Keratinocyte (primary cell): ENCODE data around the gene NOP9. TPM values are rescaled to one million over a fixed set of nuclear protein-coding genes. Genes with fewer than 3 reads are reported as not detected.

Experiments used
- DNase-seq: peaks from one replicate; pipeline ENCODE4 v3.0.0-alpha.2; 2011; ENCODE audit warnings: low read depth, missing footprints, low spot score
- FAIRE-seq: peaks from 2 replicates; lab custom pipeline; 2011; peaks lifted over from hg19 to GRCh38; lab: Jason Lieb, UNC
- H2AFZ ChIP-seq: 2 replicates; pipeline ENCODE4 v1.6.0; 2012; ENCODE audit warnings: low read length, control low read depth, inconsistent platforms; ENCODE audit not compliant: control insufficient read depth
- H3K27ac ChIP-seq: 2 replicates; pipeline ENCODE4 v1.5.1; 2011; ENCODE audit warnings: low read length; ENCODE audit not compliant: control insufficient read depth, insufficient read depth
- H3K27me3 ChIP-seq: 3 replicates; pipeline ENCODE4 v1.6.0; 2011; ENCODE audit warnings: low read length; ENCODE audit not compliant: control insufficient read depth, insufficient read depth; ENCODE audit errors: extremely low read depth
- H3K36me3 ChIP-seq, 2 experiments: 2 replicates in 1 of 2; 3 replicates in 1 of 2; pipeline ENCODE4 v1.5.1; 2011; ENCODE audit warnings: low read length in 2 of 2, mild to moderate bottlenecking in 1 of 2; ENCODE audit not compliant: control insufficient read depth in 2 of 2, insufficient read depth in 2 of 2; ENCODE audit errors: extremely low read depth in 1 of 2
- H3K4me1 ChIP-seq: 3 replicates; pipeline ENCODE4 v1.5.1; 2011; ENCODE audit warnings: low read length; ENCODE audit not compliant: control insufficient read depth, insufficient read depth; ENCODE audit errors: extremely low read depth
- H3K4me2 ChIP-seq: 3 replicates; pipeline ENCODE4 v1.6.0; 2011; ENCODE audit warnings: low read depth, low read length; ENCODE audit not compliant: control insufficient read depth, insufficient read depth; ENCODE audit errors: extremely low read depth
- H3K4me3 ChIP-seq, 3 experiments: fragments of 200-600 bp in 1 of 3; sonication (generic) in 1 of 3; 2 replicates in 2 of 3; 3 replicates in 1 of 3; pipeline ENCODE4 v1.5.1; 2011 to 2016; ENCODE audit warnings: low read length in 3 of 3, mild to moderate bottlenecking in 3 of 3, control low read depth in 2 of 3, inconsistent platforms in 1 of 3, low read depth in 1 of 3, mixed read lengths in 1 of 3, mixed run types in 1 of 3, moderate library complexity in 1 of 3; ENCODE audit not compliant: control insufficient read depth in 2 of 3, insufficient read depth in 2 of 3; ENCODE audit errors: extremely low read depth in 1 of 3
- H3K79me2 ChIP-seq: 2 replicates; pipeline ENCODE4 v1.6.0; 2012; ENCODE audit warnings: low read length; ENCODE audit not compliant: control insufficient read depth, insufficient read depth
- H3K9ac ChIP-seq: 3 replicates; pipeline ENCODE4 v1.6.0; 2011; ENCODE audit warnings: low read length; ENCODE audit not compliant: control insufficient read depth, insufficient read depth; ENCODE audit errors: extremely low read depth
- H3K9me1 ChIP-seq: 3 replicates; pipeline ENCODE4 v1.6.0; 2011; ENCODE audit warnings: low read length; ENCODE audit not compliant: control insufficient read depth, insufficient read depth; ENCODE audit errors: extremely low read depth
- H3K9me3 ChIP-seq: 2 replicates; pipeline ENCODE4 v1.5.1; 2012; ENCODE audit warnings: low read depth, low read length; ENCODE audit not compliant: control insufficient read depth
- H4K20me1 ChIP-seq: 3 replicates; pipeline ENCODE4 v1.6.0; 2011; ENCODE audit warnings: low read length; ENCODE audit not compliant: control insufficient read depth, insufficient read depth; ENCODE audit errors: extremely low read depth
- CTCF ChIP-seq, 3 experiments: IDR thresholded peaks in 1 of 3; conservative IDR thresholded peaks in 1 of 3; optimal IDR thresholded peaks in 1 of 3; 2 replicates in 2 of 3; 3 replicates in 1 of 3; pipeline versions ENCODE3 to v1.5.1; 2011; ENCODE audit warnings: low read length in 3 of 3, mild to moderate bottlenecking in 3 of 3, moderate library complexity in 2 of 3, control low read depth in 1 of 3, inconsistent platforms in 1 of 3; ENCODE audit not compliant: insufficient read depth in 2 of 3; ENCODE audit errors: extremely low read depth in 1 of 3
- EZH2 ChIP-seq: IDR thresholded peaks from one replicate; pipeline ENCODE4 v1.6.1; 2012; ENCODE audit warnings: inconsistent platforms, mild to moderate bottlenecking, low read length, moderate library complexity
- dilution Hi-C: fragments of 300-500 bp; cut with MboI; formaldehyde crosslinking; loops from one replicate; pipeline ENCODE4 v1.7.0; 2020; ENCODE audit warnings: low sequenced_read_pairs; ENCODE audit not compliant: extremely low pct_ligation_motif_present
- polyA plus RNA-seq, 5 experiments: library from polyadenylated mRNA; depleted of rRNA in 3 of 5; stranded (reverse) in 3 of 5; stranded (forward) in 1 of 5; unstranded in 1 of 5; fragments of >200 nt; gene quantifications; 1 replicate in 1 of 5; 2 replicates in 3 of 5; 3 replicates in 1 of 5; pipeline versions ENCODE4 v1.2.1 to v1.2.3, GENCODE V29; 2011 to 2012; ENCODE audit warnings: missing spikeins in 2 of 5, low read depth in 1 of 5, low replicate concordance in 1 of 5

The NOP9 gene
- polyA plus RNA-seq, 1 donor (not counting 4 experiments of a cell fraction or from before 2014, with no cell fraction given), result 19.9 TPM

GRCh38 chr14:24308342-24309124 is 8.9 kb downstream of the NOP9 start:
- no peaks in the 10 kb centered on the region for H3K9me1 ChIP-seq
- FAIRE-seq (peak; percentile 53), DNase-seq (no peak)
- H3K36me3 ChIP-seq, result peaks cover 38 to 46% of the 10 kb centered on the region in 2 experiments
- dilution Hi-C loops, result no loop called here
- no peak for TF ChIP-seq CTCF (optimal IDR thresholded peaks at IDR 0.05 in 1 of 3, IDR thresholded peaks at IDR 0.05 in 1 of 3, conservative IDR thresholded peaks at IDR 0.05 in 1 of 3; ENCODE audit: extremely low read depth in 1 of 3, insufficient read depth in 2 of 3, low read length in 3 of 3)
- TF ChIP-seq EZH2, result no peak
- H2AFZ ChIP-seq, result no peak overlapping the region
- no peak overlapping the region for H3K4me2 ChIP-seq
- H3K9ac ChIP-seq, result no peak overlapping the region
- no peak overlapping the region for H3K4me3 ChIP-seq
- no peaks in the 10 kb centered on the region for H3K27me3 ChIP-seq
- no peaks in the 10 kb centered on the region for H4K20me1 ChIP-seq
- H3K79me2 ChIP-seq, result peaks cover 4% of the 10 kb centered on the region
- no peaks in the 10 kb centered on the region for H3K9me3 ChIP-seq
- H3K27ac ChIP-seq, result no peak overlapping the region
- H3K4me1 ChIP-seq, result peaks cover 42% of the 10 kb centered on the region

GRCh38 chr14:24309538-24310264 is 10.1 kb downstream of the NOP9 start, which contains the start of gene LTB4R2:
TSS of gene LTB4R2 (plus strand) at chr14:24310140. CDS start at chr14:24310665, 525 bp downstream.
- peak within 1 kb of the TSS; percentile 88 for H3K4me2 ChIP-seq
- no peaks in the 10 kb centered on the region for H4K20me1 ChIP-seq
- FAIRE-seq (peak; percentile 97), DNase-seq (no peak)
- peak within 1 kb of the TSS; percentile 11 to 43 (median 28) for H3K4me3 ChIP-seq
- peaks cover 52% of the 10 kb centered on the region for H3K4me1 ChIP-seq
- peaks cover 31 to 36% of the 10 kb centered on the region in 2 experiments for H3K36me3 ChIP-seq
- no peaks in the 10 kb centered on the region for H3K27me3 ChIP-seq
- H3K9me1 ChIP-seq, result no peaks in the 10 kb centered on the region
- dilution Hi-C loops, result no loop called here
- TF ChIP-seq CTCF (optimal IDR thresholded peaks at IDR 0.05 in 1 of 3, IDR thresholded peaks at IDR 0.05 in 1 of 3, conservative IDR thresholded peaks at IDR 0.05 in 1 of 3; ENCODE audit: extremely low read depth in 1 of 3, insufficient read depth in 2 of 3, low read length in 3 of 3) (peak in 2 of 3 experiments; percentile 14 to 31), EZH2 (no peak)
- H3K9me3 ChIP-seq, result no peaks in the 10 kb centered on the region
- H2AFZ ChIP-seq, result peak within 1 kb of the TSS; percentile 34
- peak within 1 kb of the TSS; percentile 35 for H3K27ac ChIP-seq
- H3K79me2 ChIP-seq, result peaks cover 4% of the 10 kb centered on the region
- H3K9ac ChIP-seq, result peak within 1 kb of the TSS; percentile 26
